ENCODE measurements around the gene PKP2. TPM values are rescaled to one million over a fixed set of nuclear protein-coding genes. Genes with fewer than 3 reads are reported as not detected.

The PKP2 gene
- total RNA-seq, 1 experiment from 2014 or later = 5.3 TPM

DNA sequence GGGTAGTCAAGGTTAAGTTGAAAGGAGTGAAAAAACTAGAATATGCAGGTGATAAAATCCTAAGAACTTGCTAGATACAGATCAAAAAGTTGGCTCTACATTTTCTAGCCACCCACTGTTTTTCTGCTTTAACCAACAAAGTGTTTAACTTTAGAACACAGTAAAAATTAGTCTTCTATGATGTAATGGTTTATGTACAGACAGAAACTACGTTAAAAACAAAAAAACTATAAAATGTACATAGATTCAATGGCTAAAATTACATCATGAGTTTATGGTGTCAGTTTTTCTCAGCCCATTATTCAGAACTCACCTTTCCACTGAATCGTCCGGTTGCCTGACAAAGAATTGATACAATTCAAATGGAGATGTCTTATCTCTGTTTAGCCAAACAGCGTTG is 143.0 kb downstream of the PKP2 start:
- peaks cover 52% of the 10 kb centered on the region for H3K36me3 ChIP-seq (ENCODE audit: insufficient read depth, low read length, poor library complexity, severe bottlenecking)
- H3K4me3 ChIP-seq (ENCODE audit: low read depth, low read length, poor library complexity, severe bottlenecking) = peak overlapping the region; percentile 65
- intact Hi-C loops (cut with micrococcal nuclease; ENCODE audit: unreplicated experiment) = loop anchor here (2.0 kb wide), 1 partner anchor 1269 kb away; the partner anchor contains the start of gene ALG10
- no peaks in the 10 kb centered on the region for H3K4me1 ChIP-seq (ENCODE audit: insufficient read depth, low read length, poor library complexity, severe bottlenecking)
- H3K27ac ChIP-seq (ENCODE audit: low read depth, low read length, poor library complexity, severe bottlenecking) = no peak overlapping the region
- BruUV-seq (replicated peaks) = no TSS peak
- TF ChIP-seq CTCF (conservative IDR thresholded peaks at IDR 0.05; ENCODE audit: low read depth, low read length) = no peak
- TF ChIP-seq EZH2 (IDR thresholded peaks at IDR 0.05; ENCODE audit: borderline replicate concordance, low read depth, low read length, poor library complexity, severe bottlenecking) = no peak
- no peak for DNase-seq (ENCODE audit: low spot score)
- POLR2A ChIA-PET (ENCODE audit: low non-redundant PET) = no interaction called here
- CTCF ChIA-PET = no interaction called here
- no peaks in the 10 kb centered on the region for H3K27me3 ChIP-seq (replicated peaks; ENCODE audit: insufficient read depth, low read depth, low read length, poor library complexity)
- no peaks in the 10 kb centered on the region for H3K9me3 ChIP-seq (ENCODE audit: low read depth, low read length, poor library complexity, severe bottlenecking)

DNA sequence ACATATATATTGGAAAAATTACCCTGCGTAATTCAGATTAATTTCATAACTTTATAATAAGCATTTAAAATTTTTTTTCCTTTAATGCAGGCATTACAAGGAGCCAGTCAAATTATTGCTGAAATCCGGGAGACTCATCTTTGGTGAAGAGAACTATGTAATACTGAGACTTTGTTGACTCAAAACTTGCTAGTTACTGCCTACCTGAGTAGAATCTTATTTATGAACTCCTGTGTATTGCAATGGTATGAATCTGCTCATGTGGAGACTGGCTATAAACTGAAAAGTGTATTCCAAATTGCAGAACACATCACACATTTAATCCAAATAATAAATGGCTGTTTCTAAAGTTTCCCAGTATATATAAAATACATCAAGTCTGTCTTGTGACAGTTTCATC is 153.3 kb downstream of the PKP2 start:
- no peak for TF ChIP-seq EZH2 (IDR thresholded peaks at IDR 0.05; ENCODE audit: borderline replicate concordance, low read depth, low read length, poor library complexity, severe bottlenecking)
- TF ChIP-seq CTCF (conservative IDR thresholded peaks at IDR 0.05; ENCODE audit: low read depth, low read length) = no peak
- ChIA-PET CTCF (no interaction called here), POLR2A (ENCODE audit: low non-redundant PET) (no interaction called here)
- Histone ChIP-seq H3K4me1 (ENCODE audit: insufficient read depth, low read length, poor library complexity, severe bottlenecking) (no peaks in the 10 kb centered on the region), H3K27me3 (replicated peaks; ENCODE audit: insufficient read depth, low read depth, low read length, poor library complexity) (no peaks in the 10 kb centered on the region), H3K27ac (ENCODE audit: low read depth, low read length, poor library complexity, severe bottlenecking) (no peak overlapping the region), H3K9me3 (ENCODE audit: low read depth, low read length, poor library complexity, severe bottlenecking) (no peaks in the 10 kb centered on the region), H3K36me3 (ENCODE audit: insufficient read depth, low read length, poor library complexity, severe bottlenecking) (peaks cover 92% of the 10 kb centered on the region), H3K4me3 (ENCODE audit: low read depth, low read length, poor library complexity, severe bottlenecking) (no peak overlapping the region)
- no TSS peak for BruUV-seq (replicated peaks)
- DNase-seq (ENCODE audit: low spot score) = no peak
- intact Hi-C loops (cut with micrococcal nuclease; ENCODE audit: unreplicated experiment) = loop anchor here (2.0 to 5.0 kb wide), 2 partner anchors 286 to 376 kb away; no protein-coding TSS in a partner anchor

- no peaks in the 10 kb centered on the region for H3K9me3 ChIP-seq (ENCODE audit: low read depth, low read length, poor library complexity, severe bottlenecking)
- no TSS peak for BruUV-seq (replicated peaks)
- intact Hi-C loops (cut with micrococcal nuclease; ENCODE audit: unreplicated experiment) = loop anchor here (2.0 to 5.0 kb wide), 2 partner anchors 285 to 375 kb away; no protein-coding TSS in a partner anchor
- no peak overlapping the region for H3K27ac ChIP-seq (ENCODE audit: low read depth, low read length, poor library complexity, severe bottlenecking)
- DNase-seq (ENCODE audit: low spot score) = no peak
- TF ChIP-seq CTCF (conservative IDR thresholded peaks at IDR 0.05; ENCODE audit: low read depth, low read length) (no peak), EZH2 (IDR thresholded peaks at IDR 0.05; ENCODE audit: borderline replicate concordance, low read depth, low read length, poor library complexity, severe bottlenecking) (no peak)
- no peak overlapping the region for H3K4me3 ChIP-seq (ENCODE audit: low read depth, low read length, poor library complexity, severe bottlenecking)
- CTCF ChIA-PET = no interaction called here
- H3K4me1 ChIP-seq (ENCODE audit: insufficient read depth, low read length, poor library complexity, severe bottlenecking) = no peaks in the 10 kb centered on the region
- POLR2A ChIA-PET (ENCODE audit: low non-redundant PET) = no interaction called here
- peaks cover 92% of the 10 kb centered on the region for H3K36me3 ChIP-seq (ENCODE audit: insufficient read depth, low read length, poor library complexity, severe bottlenecking)
- H3K27me3 ChIP-seq (replicated peaks; ENCODE audit: insufficient read depth, low read depth, low read length, poor library complexity) = no peaks in the 10 kb centered on the region
These were observed 154.4 kb downstream of the PKP2 start for GRCh38 chr12:32742133-32742532.

Other genes with a start within 250 kb of the PKP2 start
- 102 and 121 TPM in 2 replicates for gene DNM1L, start 217.5 kb downstream of the PKP2 start, total RNA-seq (2021)
- gene YARS2, start 140.9 kb downstream of the PKP2 start, total RNA-seq (2021) = 29.1 and 29.4 TPM in 2 replicates